GM12878 (cell line): ENCODE results near the gene IFNG-AS1. TPM values are rescaled to one million over a fixed set of nuclear protein-coding genes. Genes with fewer than 3 reads are reported as not detected.

Experiments
- ATAC-seq: fragments of 200-7000 bp; cut with Tn5 transposase; 3 replicates; pipeline ENCODE4 v1.9.1; 2020; ENCODE audit warnings: mild to moderate bottlenecking, moderate library complexity
- BruUV-seq: library from RNA; stranded (reverse); fragments of 400-500 nt; replicated peaks from 2 replicates; lab custom pipeline; 2021; lab: Mats Ljungman, UMichigan
- CTCF ChIA-PET: fragments of 300-600 bp; sonication (Branson Sonifier 250); formaldehyde crosslinking; extraction: SDS; loops from one replicate; lab custom pipeline; 2021; ENCODE audit warnings: inconsistent platforms; lab: Yijun Ruan, JAX
- POLR2A ChIA-PET: fragments of 350-600 bp; formaldehyde crosslinking; extraction: SDS; loops from one replicate; lab custom pipeline; 2021; ENCODE audit warnings: inconsistent platforms; lab: Charles Lee
- RAD21 ChIA-PET: fragments of 300-600 bp; sonication (Branson Sonifier 250); formaldehyde crosslinking; loops from one replicate; lab custom pipeline; 2023; ENCODE audit warnings: antibody characterized with exemption; ENCODE audit not compliant: unreplicated experiment; lab: Charles Lee
- SMC1A ChIA-PET: fragments of 300-600 bp; sonication (Branson Sonifier 250); formaldehyde crosslinking; loops from one replicate; lab custom pipeline; 2023; ENCODE audit not compliant: unreplicated experiment, uncharacterized antibody; lab: Charles Lee
- DNase-seq: peaks from one replicate; pipeline ENCODE4 v3.0.0-alpha.2; 2011; ENCODE audit warnings: low read depth, low spot score
- FAIRE-seq: peaks from 3 replicates; lab custom pipeline; 2011; peaks lifted over from hg19 to GRCh38; lab: Jason Lieb, UNC
- H2AFZ ChIP-seq: 2 replicates; pipeline ENCODE4 v1.6.0; 2011; ENCODE audit warnings: low read depth, low read length, control low read depth; ENCODE audit not compliant: control insufficient read depth
- H3K27ac ChIP-seq: 2 replicates; pipeline ENCODE4 v1.5.1; 2011; ENCODE audit warnings: control low read depth; ENCODE audit not compliant: control insufficient read depth, insufficient read depth
- H3K27me3 ChIP-seq, 2 experiments: replicated peaks in 1 of 2; 2 replicates each; pipeline versions ENCODE4 v1.6.0 to v1.6.1; 2011; ENCODE audit warnings: low read length in 1 of 2; ENCODE audit not compliant: control insufficient read depth in 2 of 2, insufficient read depth in 2 of 2
- H3K36me3 ChIP-seq, 2 experiments: 2 replicates each; pipeline ENCODE4 v1.5.1; 2011; ENCODE audit warnings: low read length in 1 of 2; ENCODE audit not compliant: control insufficient read depth in 2 of 2, insufficient read depth in 2 of 2
- H3K4me1 ChIP-seq: 2 replicates; pipeline ENCODE4 v1.6.1; 2011; ENCODE audit warnings: mild to moderate bottlenecking, low read length, moderate library complexity, mixed read lengths; ENCODE audit not compliant: control insufficient read depth, insufficient read depth
- H3K4me2 ChIP-seq: 2 replicates; pipeline ENCODE4 v1.6.0; 2011; ENCODE audit warnings: control low read depth; ENCODE audit not compliant: control insufficient read depth, insufficient read depth
- H3K4me3 ChIP-seq: fragments of 200-600 bp; sonication (generic); 2 replicates; pipeline ENCODE4 v1.5.1; 2016
- H3K79me2 ChIP-seq: 2 replicates; pipeline ENCODE4 v1.6.0; 2011; ENCODE audit warnings: low read length; ENCODE audit not compliant: control insufficient read depth, insufficient read depth
- H3K9ac ChIP-seq: 2 replicates; pipeline ENCODE4 v1.8.0; 2011; ENCODE audit warnings: low read length, control low read depth, mixed read lengths; ENCODE audit not compliant: control insufficient read depth, insufficient read depth
- H3K9me3 ChIP-seq: replicated peaks from 3 replicates; pipeline ENCODE4 v1.5.1; 2011; ENCODE audit warnings: mild to moderate bottlenecking, low read length; ENCODE audit not compliant: control insufficient read depth, insufficient read depth
- H4K20me1 ChIP-seq: 2 replicates; pipeline ENCODE4 v1.6.0; 2011; ENCODE audit not compliant: control insufficient read depth, insufficient read depth
- PBX3 ChIP-seq: IDR thresholded peaks from 2 replicates; pipeline ENCODE4 v1.6.1; 2011; ENCODE audit warnings: mild to moderate bottlenecking, low read depth, low read length, moderate library complexity; ENCODE audit not compliant: insufficient replicate concordance
- POU2F2 ChIP-seq: IDR thresholded peaks from 3 replicates; pipeline ENCODE4 v1.6.1; 2011; ENCODE audit warnings: low read depth, mild to moderate bottlenecking, low read length, borderline replicate concordance
- RELA ChIP-seq: fragments of 450-650 bp; IDR thresholded peaks from 2 replicates; pipeline ENCODE4 v1.8.0; 2014; ENCODE audit warnings: borderline replicate concordance; ENCODE audit not compliant: partially characterized antibody
- RUNX3 ChIP-seq: IDR thresholded peaks from 2 replicates; pipeline ENCODE4 v1.6.1; 2012; ENCODE audit warnings: low read length, inconsistent platforms
- SMAD5 ChIP-seq: IDR thresholded peaks from 2 replicates; pipeline ENCODE4 v1.6.1; 2016; ENCODE audit warnings: antibody characterized with exemption, low read depth
- SP1 ChIP-seq: IDR thresholded peaks from one replicate; pipeline ENCODE4 v1.6.1; 2011; ENCODE audit warnings: low read depth, low read length
- WGBS: methylation state at CpG from one replicate; pipeline ENCODE4 v1.1.6; 2016; ENCODE audit warnings: low lambda C conversion rate; ENCODE audit not compliant: insufficient replicate concordance, insufficient coverage; ENCODE audit errors: missing lambda C conversion rate; 5-methylcytosine and 5-hydroxymethylcytosine counted together
- in situ Hi-C: fragments of 300-500 bp; cut with MboI; formaldehyde crosslinking; loops from 9 replicates; pipeline ENCODE4 v1.14.3; 2018; ENCODE audit warnings: mixed read lengths
- intact Hi-C: fragments of 100-400 bp; cut with micrococcal nuclease; formaldehyde crosslinking; loops from one replicate; pipeline ENCODE4 v1.14.2; 2022; ENCODE audit not compliant: unreplicated experiment
- polyA plus RNA-seq, 11 experiments: library from polyadenylated mRNA; depleted of rRNA in 4 of 11; unstranded in 6 of 11; stranded (reverse) in 5 of 11; fragments of >200 nt; fragmentation: Nextera tagmentation in 4 of 11; fragmentation: Illumina TruSeq in 1 of 11; extraction: Ambion mirVana in 4 of 11; extraction: Trizol in 1 of 11; gene quantifications; 1 replicate in 1 of 11; 2 replicates in 10 of 11; pipeline versions ENCODE4 v1.2.1 to v1.2.3, GENCODE V29; 2011 to 2016; ENCODE audit warnings: inconsistent platforms in 2 of 11, missing spikeins in 2 of 11, low read depth in 1 of 11
- total RNA-seq, 4 experiments: library from RNA; depleted of rRNA in 3 of 4; stranded (reverse); fragments of >200 nt in 3 of 4; fragmentation: Illumina TruSeq in 1 of 4; extraction: Trizol in 1 of 4; gene quantifications; 2 replicates each; pipeline versions ENCODE4 v1.2.1 to v1.2.3, GENCODE V29; 2013 to 2021

Gene IFNG-AS1
- total and polyA plus RNA-seq, 10 of the 15 experiments (the other 5 are each of a cell fraction or from before 2014, with no cell fraction given), result 0.40 to 1.9 (median 1.3) TPM

GRCh38 chr12:68048648-68049297, 59.5 kb downstream of the IFNG-AS1 start:
- H3K36me3 ChIP-seq, result no peaks in the 10 kb centered on the region
- no peak overlapping the region for H2AFZ ChIP-seq
- no peaks in the 10 kb centered on the region for H4K20me1 ChIP-seq
- 80% methylated on average over 1 of the region's 1 CpG for WGBS
- RAD21 ChIA-PET, result interaction anchor here (0.6 to 0.8 kb wide), 3 partner anchors 12 to 143 kb away, joined by 3 read pairs; no protein-coding TSS in a partner anchor
- no peak for DNase-seq
- no peak overlapping the region for H3K4me3 ChIP-seq
- no peak overlapping the region for H3K9ac ChIP-seq
- in situ Hi-C loops, result no loop called here
- no peak overlapping the region for H3K27ac ChIP-seq
- H3K9me3 ChIP-seq, result no peaks in the 10 kb centered on the region
- no peaks in the 10 kb centered on the region for H3K4me1 ChIP-seq
- CTCF ChIA-PET, result interaction anchor here (1.0 to 1.6 kb wide), 3 partner anchors 9 to 174 kb away, joined by 5 to 9 read pairs (median 8); no protein-coding TSS in a partner anchor
- POLR2A ChIA-PET, result no interaction called here
- no peak for ATAC-seq
- no TSS peak for BruUV-seq
- no peak overlapping the region for H3K4me2 ChIP-seq
- H3K79me2 ChIP-seq, result no peaks in the 10 kb centered on the region
- TF ChIP-seq RELA, result no peak
- TF ChIP-seq, all 136 proteins: peak for 0
- intact Hi-C loops, result no loop called here
- SMC1A ChIA-PET, result interaction anchor here (0.7 to 1.4 kb wide), 6 partner anchors 14 to 694 kb away, joined by 3 to 7 read pairs (median 3); partner anchors contain the start of gene IFNG
- H3K27me3 ChIP-seq, result no peaks in the 10 kb centered on the region; a peak in 1 of 4 replicates
- no peak for FAIRE-seq

- in situ Hi-C loops (no loop called here), intact Hi-C loops (no loop called here)
- H3K4me2 ChIP-seq, result no peak overlapping the region
- SMC1A ChIA-PET, result interaction anchor here (1.0 kb wide), 1 partner anchor 21 kb away, joined by 3 read pairs; no protein-coding TSS in a partner anchor
- H4K20me1 ChIP-seq, result no peaks in the 10 kb centered on the region
- H3K27me3 ChIP-seq, result no peaks in the 10 kb centered on the region
- no peaks in the 10 kb centered on the region for H3K79me2 ChIP-seq
- no peaks in the 10 kb centered on the region for H3K4me1 ChIP-seq
- H3K27ac ChIP-seq, result no peak overlapping the region
- RAD21 ChIA-PET, result no interaction called here
- H3K36me3 ChIP-seq, result no peaks in the 10 kb centered on the region
- H2AFZ ChIP-seq, result no peak overlapping the region
- 0% methylated on average over 2 of the region's 2 CpGs for WGBS
- no peak overlapping the region for H3K4me3 ChIP-seq
- ATAC-seq, result no peak; the same call in 1 of the 3 replicates
- POLR2A ChIA-PET, result interaction anchor here (1.6 kb wide), 1 partner anchor 13 kb away, joined by 5 read pairs; no protein-coding TSS in a partner anchor
- peak; percentile 50 for TF ChIP-seq RUNX3
- no peak for TF ChIP-seq SP1
- no peak for TF ChIP-seq PBX3
- TF ChIP-seq SMAD5, result no peak
- TF ChIP-seq POU2F2, result 0 out of 3 replicates have a peak, but pooled peaks have one; percentile 47
- CTCF ChIA-PET, result no interaction called here
- BruUV-seq, result no TSS peak
- H3K9ac ChIP-seq, result no peak overlapping the region
- peaks cover 8% of the 10 kb centered on the region for H3K9me3 ChIP-seq
- no peak for FAIRE-seq
- DNase-seq, result no peak
These were observed 67.1 kb downstream of the IFNG-AS1 start for GRCh38 chr12:68056300-68056699.
